PC-9 (cell line): ENCODE data around the gene TMEM187. TPM values are rescaled to one million over a fixed set of nuclear protein-coding genes. Genes with fewer than 3 reads are reported as not detected.

Experiments
- BruUV-seq: library from RNA; stranded (reverse); fragments of 400-500 nt; replicated peaks from 2 replicates; lab custom pipeline; 2021; lab: Mats Ljungman, UMichigan
- CTCF ChIA-PET: fragments of 300-600 bp; sonication (Branson Sonifier 250); formaldehyde crosslinking; loops from one replicate; lab custom pipeline; 2022; ENCODE audit warnings: antibody characterized with exemption; lab: Charles Lee
- POLR2A ChIA-PET: fragments of 300-600 bp; sonication (Branson Sonifier 250); formaldehyde crosslinking; loops from one replicate; lab custom pipeline; 2022; ENCODE audit warnings: antibody characterized with exemption; ENCODE audit not compliant: unreplicated experiment; lab: Charles Lee
- DNase-seq, 2 experiments: peaks; one replicate each; pipeline versions ENCODE4 v3.0.0 to v3.0.0-alpha.2; 2015 to 2022; ENCODE audit warnings: mixed read lengths in 1 of 2
- H2AFZ ChIP-seq: fragments of 200-600 bp; sonication (generic); 2 replicates; pipeline ENCODE4 v1.8.1; 2017; ENCODE audit warnings: antibody characterized with exemption
- H3F3A ChIP-seq: fragments of 200-600 bp; sonication (generic); 2 replicates; pipeline ENCODE4 v1.8.1; 2017; ENCODE audit warnings: antibody characterized with exemption, mild to moderate bottlenecking, low read depth; ENCODE audit not compliant: insufficient read depth
- H3K27ac ChIP-seq: fragments of 200-600 bp; sonication (generic); 2 replicates; pipeline ENCODE4 v1.6.1; 2016; ENCODE audit warnings: mixed run types
- H3K27me3 ChIP-seq: fragments of 200-600 bp; sonication (generic); 2 replicates; pipeline ENCODE4 v1.6.1; 2016; ENCODE audit warnings: low read depth, mixed run types; ENCODE audit not compliant: insufficient read depth
- H3K36me3 ChIP-seq: fragments of 200-600 bp; sonication (generic); 2 replicates; pipeline ENCODE4 v1.6.1; 2016; ENCODE audit warnings: low read depth, mixed run types
- H3K4me1 ChIP-seq: fragments of 200-600 bp; sonication (generic); replicated peaks from 2 replicates; pipeline ENCODE4 v1.6.1; 2016; ENCODE audit warnings: mixed run types; ENCODE audit not compliant: insufficient read depth
- H3K4me2 ChIP-seq: fragments of 200-600 bp; sonication (generic); 2 replicates; pipeline ENCODE4 v1.6.1; 2017; ENCODE audit warnings: mixed run types
- H3K4me3 ChIP-seq: fragments of 200-600 bp; sonication (generic); 2 replicates; pipeline ENCODE4 v1.6.1; 2016; ENCODE audit warnings: mixed run types
- H3K79me2 ChIP-seq: fragments of 200-600 bp; sonication (generic); 2 replicates; pipeline ENCODE4 v1.6.1; 2017; ENCODE audit warnings: low read depth, mixed run types
- H3K9me2 ChIP-seq: fragments of 200-600 bp; sonication (generic); 2 replicates; pipeline ENCODE4 v1.8.1; 2017; ENCODE audit warnings: mild to moderate bottlenecking; ENCODE audit not compliant: insufficient read depth
- H3K9me3 ChIP-seq: fragments of 200-600 bp; sonication (generic); 2 replicates; pipeline ENCODE4 v1.8.1; 2016; ENCODE audit warnings: low read depth; ENCODE audit not compliant: insufficient read depth
- H4K20me1 ChIP-seq: fragments of 200-600 bp; sonication (generic); 2 replicates; pipeline ENCODE4 v1.8.1; 2017; ENCODE audit not compliant: insufficient read depth
- EZH2 ChIP-seq: fragments of 200-600 bp; sonication (generic); IDR thresholded peaks from 2 replicates; pipeline ENCODE4 v1.8.0; 2017; ENCODE audit warnings: antibody characterized with exemption, low read depth
- intact Hi-C: fragments of 100-400 bp; cut with micrococcal nuclease; formaldehyde crosslinking; loops from one replicate; pipeline ENCODE4 v1.10.0; 2022; ENCODE audit not compliant: unreplicated experiment
- total RNA-seq: library from RNA; stranded (reverse); gene quantifications from 2 replicates; pipeline ENCODE4 v1.2.3, GENCODE V29; 2021
- TF ChIP-seq, protein P1 (sequence below): fragments of 200-600 bp; sonication (generic); conservative IDR thresholded peaks from 2 replicates; pipeline ENCODE4 v1.6.1; 2017; ENCODE audit warnings: mixed run types, antibody characterized with exemption, mild to moderate bottlenecking, moderate library complexity

The TMEM187 gene
- total RNA-seq, 1 experiment from 2014 or later, result 20.1 TPM

DNA sequence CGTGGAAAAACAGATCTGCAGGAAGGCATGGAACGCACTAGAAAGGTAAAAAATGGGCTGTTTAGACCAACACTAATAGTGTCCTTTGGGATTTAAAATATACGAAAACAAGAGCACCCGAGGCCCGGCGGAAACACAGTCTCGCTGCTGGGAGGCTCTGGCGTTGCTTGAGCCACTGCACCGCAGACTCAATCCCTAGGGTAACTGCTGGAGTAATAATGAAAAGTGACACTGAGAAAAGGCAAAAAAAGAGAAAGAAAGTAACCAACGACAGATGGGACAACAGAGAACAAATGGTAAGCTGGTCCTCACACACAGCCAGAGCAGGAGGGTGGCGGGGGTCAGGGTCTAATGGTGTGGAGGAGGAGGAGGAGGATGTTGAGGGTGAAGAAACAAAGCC lies 31.8 kb downstream of the TMEM187 start:
- DNase-seq, result no peak
- ChIA-PET POLR2A (no interaction called here), CTCF (no interaction called here)
- no peak overlapping the region for H3K4me3 ChIP-seq
- H4K20me1 ChIP-seq, result no peaks in the 10 kb centered on the region
- peaks cover 15% of the 10 kb centered on the region for H3K4me1 ChIP-seq
- no peak for TF ChIP-seq EZH2
- TF ChIP-seq, protein P1, sequence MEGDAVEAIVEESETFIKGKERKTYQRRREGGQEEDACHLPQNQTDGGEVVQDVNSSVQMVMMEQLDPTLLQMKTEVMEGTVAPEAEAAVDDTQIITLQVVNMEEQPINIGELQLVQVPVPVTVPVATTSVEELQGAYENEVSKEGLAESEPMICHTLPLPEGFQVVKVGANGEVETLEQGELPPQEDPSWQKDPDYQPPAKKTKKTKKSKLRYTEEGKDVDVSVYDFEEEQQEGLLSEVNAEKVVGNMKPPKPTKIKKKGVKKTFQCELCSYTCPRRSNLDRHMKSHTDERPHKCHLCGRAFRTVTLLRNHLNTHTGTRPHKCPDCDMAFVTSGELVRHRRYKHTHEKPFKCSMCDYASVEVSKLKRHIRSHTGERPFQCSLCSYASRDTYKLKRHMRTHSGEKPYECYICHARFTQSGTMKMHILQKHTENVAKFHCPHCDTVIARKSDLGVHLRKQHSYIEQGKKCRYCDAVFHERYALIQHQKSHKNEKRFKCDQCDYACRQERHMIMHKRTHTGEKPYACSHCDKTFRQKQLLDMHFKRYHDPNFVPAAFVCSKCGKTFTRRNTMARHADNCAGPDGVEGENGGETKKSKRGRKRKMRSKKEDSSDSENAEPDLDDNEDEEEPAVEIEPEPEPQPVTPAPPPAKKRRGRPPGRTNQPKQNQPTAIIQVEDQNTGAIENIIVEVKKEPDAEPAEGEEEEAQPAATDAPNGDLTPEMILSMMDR, result no peak
- H3K27ac ChIP-seq, result no peak overlapping the region
- H3K27me3 ChIP-seq, result no peaks in the 10 kb centered on the region
- H3K9me2 ChIP-seq, result no peaks in the 10 kb centered on the region
- no peaks in the 10 kb centered on the region for H3K79me2 ChIP-seq
- no peak overlapping the region for H3K4me2 ChIP-seq
- no peaks in the 10 kb centered on the region for H3K9me3 ChIP-seq
- H2AFZ ChIP-seq, result no peak overlapping the region
- H3F3A ChIP-seq, result peaks cover 9% of the 10 kb centered on the region; the same call in 1 of the 2 replicates
- intact Hi-C loops, result no loop called here
- H3K36me3 ChIP-seq, result no peaks in the 10 kb centered on the region
- BruUV-seq, result no TSS peak

DNA sequence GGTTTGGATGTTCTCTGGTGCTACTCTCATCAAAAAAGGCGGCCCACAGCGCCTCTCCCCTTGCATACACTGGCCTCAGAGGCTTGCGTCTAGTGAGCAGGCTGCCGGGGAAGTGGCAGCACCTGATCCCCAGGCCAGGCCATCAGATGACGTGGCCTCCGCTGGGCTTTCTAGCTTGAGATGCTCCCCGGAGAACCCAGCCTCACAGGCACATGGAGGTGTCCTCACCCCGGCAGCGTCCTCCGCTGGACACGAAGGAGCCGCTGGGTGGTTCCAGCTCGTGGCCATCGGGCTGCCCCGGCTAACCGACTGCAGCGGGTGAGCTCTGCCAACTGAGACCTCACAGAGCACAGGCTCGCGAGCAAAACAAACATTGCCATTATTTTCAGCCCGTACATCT lies 34.4 kb downstream of the TMEM187 start:
- H3K4me2 ChIP-seq, result no peak overlapping the region
- TF ChIP-seq, protein P1, result no peak
- no peak for TF ChIP-seq EZH2
- BruUV-seq, result no TSS peak
- H3K9me3 ChIP-seq, result no peaks in the 10 kb centered on the region
- POLR2A ChIA-PET, result no interaction called here
- peaks cover 4% of the 10 kb centered on the region; the same call in 1 of the 2 replicates for H3F3A ChIP-seq
- H3K9me2 ChIP-seq, result no peaks in the 10 kb centered on the region
- CTCF ChIA-PET, result no interaction called here
- H3K36me3 ChIP-seq, result no peaks in the 10 kb centered on the region
- no peak for DNase-seq
- H3K4me3 ChIP-seq, result no peak overlapping the region
- H3K79me2 ChIP-seq, result no peaks in the 10 kb centered on the region
- H3K4me1 ChIP-seq, result peaks cover 7% of the 10 kb centered on the region
- intact Hi-C loops, result no loop called here
- no peaks in the 10 kb centered on the region for H4K20me1 ChIP-seq
- H2AFZ ChIP-seq, result no peak overlapping the region
- no peaks in the 10 kb centered on the region for H3K27me3 ChIP-seq
- no peak overlapping the region for H3K27ac ChIP-seq

DNA sequence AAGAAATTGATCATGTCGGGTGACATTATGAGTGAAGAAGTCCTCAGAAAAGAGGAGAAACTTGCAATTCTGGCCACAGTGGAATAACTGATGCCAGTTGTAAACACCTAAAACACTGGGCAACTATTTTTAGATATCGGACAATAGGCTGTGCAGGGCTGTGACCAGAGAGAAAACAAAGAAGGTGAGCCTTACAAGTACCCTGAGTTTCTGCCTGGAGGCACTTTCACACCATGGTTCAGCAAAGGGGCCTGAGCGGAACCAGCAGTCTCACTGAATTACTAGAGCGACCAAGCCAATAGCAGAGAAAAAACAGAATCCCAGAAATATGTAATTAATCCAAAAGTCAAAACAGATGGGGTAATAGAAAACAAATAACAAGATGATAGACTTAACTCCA lies 36.0 kb downstream of the TMEM187 start:
- TF ChIP-seq, protein P1, result no peak
- TF ChIP-seq EZH2, result no peak
- DNase-seq, result no peak
- Histone ChIP-seq H2AFZ (no peak overlapping the region), H3K36me3 (no peaks in the 10 kb centered on the region), H3F3A (peaks cover 4% of the 10 kb centered on the region; the same call in 1 of the 2 replicates), H3K4me2 (no peak overlapping the region), H3K4me1 (no peaks in the 10 kb centered on the region), H3K9me2 (no peaks in the 10 kb centered on the region), H3K27me3 (no peaks in the 10 kb centered on the region), H4K20me1 (no peaks in the 10 kb centered on the region), H3K9me3 (no peaks in the 10 kb centered on the region), H3K79me2 (no peaks in the 10 kb centered on the region), H3K27ac (no peak overlapping the region), H3K4me3 (no peak overlapping the region)
- CTCF ChIA-PET, result no interaction called here
- no TSS peak for BruUV-seq
- intact Hi-C loops, result no loop called here
- POLR2A ChIA-PET, result no interaction called here
